Left ventricle myocardium inferior (tissue), 1 donor: ENCODE data around the gene IL37. TPM values are rescaled to one million over a fixed set of nuclear protein-coding genes. Genes with fewer than 3 reads are reported as not detected.

Experiments used
- DNase-seq: peaks from one replicate; pipeline ENCODE4 v3.0.0-alpha.2; 2020
- H3K27ac ChIP-seq: fragments of 200-600 bp; replicated peaks from 2 replicates; pipeline ENCODE4 v1.8.0; 2021
- H3K27me3 ChIP-seq: fragments of 200-600 bp; 2 replicates; pipeline ENCODE4 v1.8.0; 2021; ENCODE audit warnings: low read depth
- H3K36me3 ChIP-seq: fragments of 200-600 bp; 2 replicates; pipeline ENCODE4 v1.8.0; 2021
- H3K4me1 ChIP-seq: fragments of 200-600 bp; 2 replicates; pipeline ENCODE4 v1.8.0; 2021
- H3K4me3 ChIP-seq: fragments of 200-600 bp; 2 replicates; pipeline ENCODE4 v1.8.0; 2021; ENCODE audit warnings: mild to moderate bottlenecking, moderate library complexity
- H3K9me3 ChIP-seq: fragments of 200-600 bp; replicated peaks from 2 replicates; pipeline ENCODE4 v1.8.0; 2021
- intact Hi-C: fragments of 100-400 bp; cut with micrococcal nuclease; formaldehyde crosslinking; loops from one replicate; pipeline ENCODE4 v1.11.0; 2022
- total RNA-seq: library from RNA; stranded (reverse); fragmentation: NEBNext Ultra II Directional; extraction: Animal tissue kit (Norgen Biotek cat#: 25700); gene quantifications from one replicate; pipeline ENCODE4 v1.2.1, GENCODE V29; 2021
- TF ChIP-seq, protein P1 (sequence below): fragments of 200-600 bp; IDR thresholded peaks from 2 replicates; pipeline ENCODE4 v1.8.0; 2021; ENCODE audit warnings: antibody characterized with exemption, mild to moderate bottlenecking, borderline replicate concordance
- donor health status: DM: no; HTN: yes; CAD: no; lungs with severe emphysema.

Gene IL37
- total RNA-seq, 1 donor from 2014 or later: not detected

DNA sequence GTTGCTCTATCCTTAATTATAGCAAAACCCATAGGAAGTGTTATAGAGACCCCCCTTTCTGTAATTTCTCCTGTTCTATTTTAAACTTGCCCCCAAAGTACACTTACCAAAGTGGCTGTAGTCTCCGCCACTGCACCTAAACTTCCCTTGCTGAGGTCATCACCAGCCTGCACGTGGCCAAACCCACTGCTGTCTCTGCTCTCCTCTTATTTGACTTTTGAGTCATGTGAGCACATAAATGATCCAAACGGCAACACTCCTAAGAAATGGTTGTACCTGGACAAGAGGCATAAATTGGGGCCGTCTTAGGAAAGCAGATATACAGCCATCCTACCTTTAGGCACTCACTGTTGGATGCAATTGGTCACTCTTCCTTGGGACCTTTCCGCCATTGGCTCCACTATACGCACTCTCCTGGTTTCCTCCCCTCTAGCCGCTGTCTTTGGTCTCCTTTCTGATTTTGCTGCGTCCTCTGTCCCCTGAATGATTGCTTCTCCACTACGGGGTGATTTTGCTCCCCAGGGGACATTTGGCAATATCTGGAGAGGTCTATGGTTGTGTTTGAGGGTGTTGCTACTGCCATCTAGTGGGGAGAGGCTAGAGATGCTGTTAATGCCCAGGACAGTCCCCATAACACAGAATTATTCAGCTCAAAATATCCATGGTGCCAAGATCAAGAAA, 47.6 kb downstream of the IL37 start:
- Histone ChIP-seq H3K4me1 (no peaks in the 10 kb centered on the region), H3K27ac (no peak overlapping the region), H3K9me3 (no peaks in the 10 kb centered on the region), H3K4me3 (no peak overlapping the region), H3K36me3 (no peaks in the 10 kb centered on the region), H3K27me3 (peaks cover 41% of the 10 kb centered on the region)
- TF ChIP-seq, protein P1, sequence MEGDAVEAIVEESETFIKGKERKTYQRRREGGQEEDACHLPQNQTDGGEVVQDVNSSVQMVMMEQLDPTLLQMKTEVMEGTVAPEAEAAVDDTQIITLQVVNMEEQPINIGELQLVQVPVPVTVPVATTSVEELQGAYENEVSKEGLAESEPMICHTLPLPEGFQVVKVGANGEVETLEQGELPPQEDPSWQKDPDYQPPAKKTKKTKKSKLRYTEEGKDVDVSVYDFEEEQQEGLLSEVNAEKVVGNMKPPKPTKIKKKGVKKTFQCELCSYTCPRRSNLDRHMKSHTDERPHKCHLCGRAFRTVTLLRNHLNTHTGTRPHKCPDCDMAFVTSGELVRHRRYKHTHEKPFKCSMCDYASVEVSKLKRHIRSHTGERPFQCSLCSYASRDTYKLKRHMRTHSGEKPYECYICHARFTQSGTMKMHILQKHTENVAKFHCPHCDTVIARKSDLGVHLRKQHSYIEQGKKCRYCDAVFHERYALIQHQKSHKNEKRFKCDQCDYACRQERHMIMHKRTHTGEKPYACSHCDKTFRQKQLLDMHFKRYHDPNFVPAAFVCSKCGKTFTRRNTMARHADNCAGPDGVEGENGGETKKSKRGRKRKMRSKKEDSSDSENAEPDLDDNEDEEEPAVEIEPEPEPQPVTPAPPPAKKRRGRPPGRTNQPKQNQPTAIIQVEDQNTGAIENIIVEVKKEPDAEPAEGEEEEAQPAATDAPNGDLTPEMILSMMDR: peak; percentile 81
- intact Hi-C loops: no loop called here
- DNase-seq: no peak

DNA sequence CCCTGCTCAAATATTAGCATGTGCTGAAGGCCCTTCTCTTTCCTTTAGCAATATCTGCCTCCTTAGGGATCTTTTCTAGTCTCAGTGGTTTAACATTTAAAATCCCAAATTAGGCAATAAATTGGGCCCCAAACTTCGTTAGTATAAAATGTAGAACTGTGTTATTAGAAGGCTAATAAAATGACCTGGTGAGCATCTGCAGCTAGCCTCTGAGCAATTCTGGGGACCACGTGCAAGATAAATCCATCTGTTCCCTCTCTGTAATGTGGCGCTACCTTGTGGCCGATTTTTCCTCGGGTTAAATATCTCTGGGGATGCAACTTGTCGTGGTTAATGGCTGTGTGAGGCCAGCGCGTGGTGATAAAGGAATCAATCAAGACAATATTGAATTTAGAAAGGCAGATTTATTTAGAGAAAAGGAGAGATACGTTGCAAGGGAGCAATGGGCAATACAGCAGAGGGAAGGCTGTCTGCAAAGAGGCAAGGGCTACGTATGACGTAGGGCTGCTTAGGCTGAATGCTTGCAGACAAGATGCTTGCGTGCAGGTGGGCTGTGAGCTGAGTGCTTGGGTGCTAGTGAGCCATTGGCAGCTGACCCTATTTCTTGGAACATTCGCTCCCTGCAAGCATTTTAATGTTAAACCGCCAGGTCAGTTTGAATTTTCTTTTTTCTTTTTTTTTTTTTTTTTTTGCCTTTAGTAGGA, 48.3 kb downstream of the IL37 start:
- Histone ChIP-seq H3K27ac (no peak overlapping the region), H3K27me3 (peaks cover 39% of the 10 kb centered on the region), H3K36me3 (no peaks in the 10 kb centered on the region), H3K9me3 (no peaks in the 10 kb centered on the region), H3K4me1 (no peaks in the 10 kb centered on the region), H3K4me3 (no peak overlapping the region)
- no peak for DNase-seq
- TF ChIP-seq, protein P1: peak; percentile 7
- intact Hi-C loops: no loop called here

DNA sequence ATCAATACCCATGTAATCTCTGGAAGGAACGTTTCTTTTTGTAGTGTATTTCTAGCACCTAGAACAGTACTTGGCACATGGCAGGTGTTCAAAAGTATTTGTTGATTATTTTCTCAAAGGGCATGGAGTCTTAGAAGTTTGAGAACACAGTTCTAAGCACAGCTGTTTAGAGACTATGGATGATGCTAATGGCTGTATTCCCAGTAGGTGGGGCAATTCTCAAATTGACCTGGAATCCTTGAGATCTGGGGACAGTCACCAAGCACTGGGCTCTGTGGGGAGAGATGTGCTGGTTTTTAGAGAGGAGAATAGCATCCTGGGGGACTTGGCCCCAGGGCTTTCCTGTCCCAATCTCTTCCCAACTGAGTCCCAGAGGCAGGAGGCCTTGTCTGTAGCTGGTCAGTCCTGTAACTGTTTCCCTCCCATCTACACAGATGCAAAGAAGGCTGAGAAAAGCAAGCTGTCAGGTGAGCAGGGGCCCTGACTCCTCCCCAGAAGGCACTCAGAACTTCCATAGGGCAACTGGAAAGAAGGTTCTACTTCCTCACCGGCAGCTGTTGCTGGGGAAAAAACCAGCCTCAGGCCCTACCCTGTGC, 49.4 kb downstream of the IL37 start:
- intact Hi-C loops: no loop called here
- no peaks in the 10 kb centered on the region for H3K36me3 ChIP-seq
- H3K4me1 ChIP-seq: no peaks in the 10 kb centered on the region
- DNase-seq: no peak
- TF ChIP-seq, protein P1: no peak
- H3K4me3 ChIP-seq: no peak overlapping the region
- no peaks in the 10 kb centered on the region for H3K9me3 ChIP-seq
- no peak overlapping the region for H3K27ac ChIP-seq
- peaks cover 40% of the 10 kb centered on the region for H3K27me3 ChIP-seq

- intact Hi-C loops: no loop called here
- no peaks in the 10 kb centered on the region for H3K9me3 ChIP-seq
- TF ChIP-seq, protein P1: no peak
- H3K36me3 ChIP-seq: no peaks in the 10 kb centered on the region
- peaks cover 20% of the 10 kb centered on the region for H3K27me3 ChIP-seq
- H3K4me3 ChIP-seq: no peak overlapping the region
- no peaks in the 10 kb centered on the region for H3K4me1 ChIP-seq
- H3K27ac ChIP-seq: no peak overlapping the region
- DNase-seq: no peak
Measured at GRCh38 chr2:112962308-112963175, 51.6 kb downstream of the IL37 start.

DNA sequence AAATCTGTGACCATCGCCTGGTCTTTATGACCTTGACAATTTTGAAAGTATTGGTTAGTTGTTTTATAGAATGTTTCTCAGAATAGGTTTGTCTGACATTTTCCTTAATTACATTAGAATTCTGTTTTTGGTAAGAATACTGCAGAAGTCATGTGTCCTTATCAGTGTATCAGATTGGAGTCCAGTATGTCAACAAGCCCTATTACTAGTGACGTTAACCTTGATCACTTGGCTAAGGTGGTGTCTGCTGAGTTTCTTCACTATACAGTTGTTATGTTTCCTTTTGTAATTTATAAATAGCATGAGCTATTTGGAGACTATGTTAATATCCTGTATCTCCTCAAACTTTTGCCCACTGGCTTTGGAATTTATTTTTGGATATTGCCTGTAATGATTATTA, 56.1 kb downstream of the IL37 start:
- TF ChIP-seq, protein P1: no peak
- H3K4me3 ChIP-seq: no peak overlapping the region
- no peaks in the 10 kb centered on the region for H3K9me3 ChIP-seq

More for the DNA sequence above, 56.1 kb downstream of the IL37 start:
- no peak for DNase-seq
- intact Hi-C loops: no loop called here
- Histone ChIP-seq H3K4me1 (no peaks in the 10 kb centered on the region), H3K27ac (no peak overlapping the region), H3K27me3 (peaks cover 23% of the 10 kb centered on the region), H3K36me3 (no peaks in the 10 kb centered on the region)
